Loucy (cell line): Measurements from ENCODE around the gene UGT1A1.

Experiments
- H2AFZ ChIP-seq: fragments of 200-600 bp; sonication (generic); 2 replicates; pipeline ENCODE4 v1.6.0; 2016; ENCODE audit warnings: antibody characterized with exemption, mild to moderate bottlenecking, low read length, moderate library complexity
- H3F3A ChIP-seq: fragments of 200-600 bp; 2 replicates; pipeline ENCODE4 v1.6.0; 2016; ENCODE audit warnings: antibody characterized with exemption, low read depth, mild to moderate bottlenecking
- H3K27me3 ChIP-seq: fragments of 200-600 bp; sonication (generic); 2 replicates; pipeline ENCODE4 v1.6.1; 2014; ENCODE audit warnings: low read length, mild to moderate bottlenecking; ENCODE audit not compliant: insufficient read depth, poor library complexity, severe bottlenecking
- H3K36me3 ChIP-seq: fragments of 200-600 bp; sonication (generic); 2 replicates; pipeline ENCODE4 v1.6.1; 2016; ENCODE audit warnings: low read length; ENCODE audit not compliant: insufficient read depth
- H3K4me1 ChIP-seq: fragments of 200-600 bp; sonication (generic); 2 replicates; pipeline ENCODE4 v1.5.1; 2014; ENCODE audit warnings: low read length, mild to moderate bottlenecking; ENCODE audit not compliant: insufficient read depth, poor library complexity, severe bottlenecking
- H3K4me2 ChIP-seq: fragments of 200-600 bp; sonication (generic); 2 replicates; pipeline ENCODE4 v1.6.0; 2014; ENCODE audit warnings: antibody characterized with exemption, low read length, low read depth, mild to moderate bottlenecking; ENCODE audit not compliant: poor library complexity, severe bottlenecking
- H3K4me3 ChIP-seq: fragments of 200-600 bp; sonication (generic); 2 replicates; pipeline ENCODE4 v1.5.1; 2014; ENCODE audit warnings: low read length, mild to moderate bottlenecking, mixed read lengths; ENCODE audit not compliant: poor library complexity, severe bottlenecking
- H3K79me2 ChIP-seq: fragments of 200-600 bp; sonication (generic); 2 replicates; pipeline ENCODE4 v1.6.1; 2014; ENCODE audit warnings: low read length; ENCODE audit not compliant: insufficient read depth
- H3K9ac ChIP-seq: fragments of 200-600 bp; sonication (generic); 2 replicates; pipeline ENCODE4 v1.6.0; 2014; ENCODE audit warnings: mild to moderate bottlenecking, low read depth, low read length, moderate library complexity; ENCODE audit not compliant: poor library complexity, severe bottlenecking
- H3K9me2 ChIP-seq: fragments of 200-600 bp; sonication (generic); replicated peaks from 2 replicates; pipeline ENCODE4 v1.6.1; 2016; ENCODE audit warnings: low read depth, low read length, mixed read lengths
- H3K9me3 ChIP-seq: fragments of 200-600 bp; sonication (generic); 2 replicates; pipeline ENCODE4 v1.6.1; 2014; ENCODE audit warnings: mild to moderate bottlenecking, antibody characterized with exemption, low read length, low read depth; ENCODE audit not compliant: insufficient read depth
- H4K20me1 ChIP-seq: fragments of 200-600 bp; sonication (generic); 2 replicates; pipeline ENCODE4 v1.6.0; 2014; ENCODE audit warnings: antibody characterized with exemption, low read length, mild to moderate bottlenecking; ENCODE audit not compliant: insufficient read depth, poor library complexity, severe bottlenecking
- EZH2phosphoT487 ChIP-seq: fragments of 200-600 bp; IDR thresholded peaks from 2 replicates; pipeline ENCODE4 v1.6.1; 2018; ENCODE audit warnings: antibody characterized with exemption, mild to moderate bottlenecking, moderate library complexity, borderline replicate concordance
- TF ChIP-seq, protein P1 (sequence below): fragments of 200-600 bp; sonication (generic); conservative IDR thresholded peaks from 2 replicates; pipeline ENCODE4 v1.5.1; 2014; ENCODE audit warnings: mild to moderate bottlenecking, antibody characterized with exemption, low read length

Gene UGT1A1

DNA sequence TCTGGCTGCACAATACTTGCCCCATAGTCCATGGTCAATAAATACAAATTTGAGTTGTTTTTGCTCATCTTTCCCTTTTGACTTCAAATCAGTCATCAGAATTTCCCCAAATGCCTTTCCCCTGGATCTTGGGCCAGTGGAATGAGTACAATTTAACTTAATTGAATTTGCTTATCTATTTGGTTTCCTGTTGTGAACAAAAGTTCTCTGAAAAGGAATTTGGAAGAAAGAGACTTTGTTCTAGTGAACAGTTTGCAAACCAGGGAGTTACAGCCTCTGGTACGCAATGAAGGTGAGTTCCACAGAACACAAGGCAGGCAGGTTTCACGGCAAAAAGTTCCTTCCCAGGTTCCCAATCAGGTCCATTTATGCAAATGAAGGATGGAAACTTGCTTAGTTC lies 1.2 kb upstream of the UGT1A1 start:
- H3K27me3 ChIP-seq: no peaks in the 10 kb centered on the region
- TF ChIP-seq, protein P1, sequence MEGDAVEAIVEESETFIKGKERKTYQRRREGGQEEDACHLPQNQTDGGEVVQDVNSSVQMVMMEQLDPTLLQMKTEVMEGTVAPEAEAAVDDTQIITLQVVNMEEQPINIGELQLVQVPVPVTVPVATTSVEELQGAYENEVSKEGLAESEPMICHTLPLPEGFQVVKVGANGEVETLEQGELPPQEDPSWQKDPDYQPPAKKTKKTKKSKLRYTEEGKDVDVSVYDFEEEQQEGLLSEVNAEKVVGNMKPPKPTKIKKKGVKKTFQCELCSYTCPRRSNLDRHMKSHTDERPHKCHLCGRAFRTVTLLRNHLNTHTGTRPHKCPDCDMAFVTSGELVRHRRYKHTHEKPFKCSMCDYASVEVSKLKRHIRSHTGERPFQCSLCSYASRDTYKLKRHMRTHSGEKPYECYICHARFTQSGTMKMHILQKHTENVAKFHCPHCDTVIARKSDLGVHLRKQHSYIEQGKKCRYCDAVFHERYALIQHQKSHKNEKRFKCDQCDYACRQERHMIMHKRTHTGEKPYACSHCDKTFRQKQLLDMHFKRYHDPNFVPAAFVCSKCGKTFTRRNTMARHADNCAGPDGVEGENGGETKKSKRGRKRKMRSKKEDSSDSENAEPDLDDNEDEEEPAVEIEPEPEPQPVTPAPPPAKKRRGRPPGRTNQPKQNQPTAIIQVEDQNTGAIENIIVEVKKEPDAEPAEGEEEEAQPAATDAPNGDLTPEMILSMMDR: no peak
- TF ChIP-seq EZH2phosphoT487: no peak
- no peaks in the 10 kb centered on the region for H3K9me3 ChIP-seq
- no peak overlapping the region for H3K9ac ChIP-seq
- no peak overlapping the region for H3K4me2 ChIP-seq
- H2AFZ ChIP-seq: no peak overlapping the region
- no peaks in the 10 kb centered on the region for H3K79me2 ChIP-seq
- H4K20me1 ChIP-seq: no peaks in the 10 kb centered on the region
- H3K9me2 ChIP-seq: no peaks in the 10 kb centered on the region
- H3K4me3 ChIP-seq: no peak overlapping the region
- no peaks in the 10 kb centered on the region for H3F3A ChIP-seq
- H3K4me1 ChIP-seq: no peaks in the 10 kb centered on the region
- H3K36me3 ChIP-seq: no peaks in the 10 kb centered on the region

DNA sequence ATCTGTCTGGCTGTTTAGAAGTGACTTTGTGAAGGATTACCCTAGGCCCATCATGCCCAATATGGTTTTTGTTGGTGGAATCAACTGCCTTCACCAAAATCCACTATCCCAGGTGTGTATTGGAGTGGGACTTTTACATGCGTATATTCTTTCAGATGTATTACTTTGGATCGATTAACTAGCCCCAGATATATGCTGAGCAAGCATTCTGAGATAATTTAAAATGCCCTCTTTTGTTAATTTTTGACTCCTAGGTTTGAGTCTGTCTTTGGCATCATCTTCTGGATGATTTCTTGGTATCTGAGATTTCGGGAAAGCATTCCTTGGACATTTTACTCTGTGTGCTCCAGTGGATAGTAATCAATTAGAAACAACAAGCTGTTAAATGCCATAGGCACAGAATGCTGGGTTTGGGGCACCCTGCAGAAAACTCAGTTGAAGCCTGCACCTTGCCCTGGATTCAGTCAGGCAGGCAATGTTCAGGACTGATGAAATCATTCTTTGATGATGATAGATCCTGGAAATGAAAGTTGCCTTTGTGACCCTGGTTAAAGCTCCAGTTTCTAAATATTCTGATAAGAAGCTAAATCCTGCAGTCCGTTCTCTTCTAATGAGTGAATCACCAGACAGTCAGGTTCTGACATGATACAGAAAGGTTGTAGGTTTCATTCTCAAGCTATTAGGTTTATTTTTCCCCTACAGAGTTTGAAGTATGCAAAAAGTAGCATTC lies 1.1 kb downstream of the UGT1A1 start:
- Histone ChIP-seq H3K4me1 (no peaks in the 10 kb centered on the region), H3F3A (no peaks in the 10 kb centered on the region), H2AFZ (no peak overlapping the region), H3K9me3 (no peaks in the 10 kb centered on the region), H3K9me2 (no peaks in the 10 kb centered on the region), H4K20me1 (no peaks in the 10 kb centered on the region), H3K4me3 (no peak overlapping the region), H3K4me2 (no peak overlapping the region), H3K36me3 (no peaks in the 10 kb centered on the region), H3K79me2 (no peaks in the 10 kb centered on the region), H3K27me3 (no peaks in the 10 kb centered on the region), H3K9ac (no peak overlapping the region)
- TF ChIP-seq, protein P1: no peak
- no peak for TF ChIP-seq EZH2phosphoT487

DNA sequence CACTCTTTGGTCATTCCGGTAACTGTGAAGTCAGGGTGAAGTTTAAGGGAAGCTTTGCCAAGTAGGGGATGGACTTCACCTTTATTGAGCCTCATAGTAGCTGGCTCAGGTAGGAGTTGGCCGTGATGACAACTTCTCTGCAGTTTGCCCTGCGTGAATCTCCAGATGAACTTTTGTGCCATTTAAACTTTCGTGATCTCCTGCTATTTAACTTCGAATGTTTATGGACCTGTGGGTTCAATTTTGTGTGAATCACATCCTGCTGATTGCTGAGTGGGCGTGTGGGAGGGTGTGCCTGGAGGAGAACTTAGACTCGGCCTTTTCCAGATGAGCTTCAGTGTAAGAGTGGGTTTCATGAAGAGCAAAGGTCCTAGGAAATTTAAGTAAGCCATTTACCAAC lies 4.2 kb downstream of the UGT1A1 start:
- no peaks in the 10 kb centered on the region for H3K79me2 ChIP-seq
- no peaks in the 10 kb centered on the region for H3F3A ChIP-seq
- no peaks in the 10 kb centered on the region for H3K9me2 ChIP-seq
- H3K4me1 ChIP-seq: no peaks in the 10 kb centered on the region
- H3K4me2 ChIP-seq: no peak overlapping the region
- H2AFZ ChIP-seq: no peak overlapping the region
- H4K20me1 ChIP-seq: no peaks in the 10 kb centered on the region
- TF ChIP-seq, protein P1: no peak
- no peak for TF ChIP-seq EZH2phosphoT487
- H3K9ac ChIP-seq: no peak overlapping the region
- H3K36me3 ChIP-seq: no peaks in the 10 kb centered on the region
- no peak overlapping the region for H3K4me3 ChIP-seq
- no peaks in the 10 kb centered on the region for H3K27me3 ChIP-seq
- no peaks in the 10 kb centered on the region for H3K9me3 ChIP-seq
